Middle frontal gyrus (tissue), 1 donor: ENCODE data around the gene OR2C3.
"Not testable (repeated sequence)": the region's sequence is repeated elsewhere in the genome, so short reads cannot be mapped to it uniquely, and the experiment has no call there.

Source experiments
- DNase-seq: peaks from one replicate; pipeline ENCODE4 v3.0.0-alpha.2; 2015; ENCODE audit warnings: low spot score; ENCODE audit errors: extremely low spot score

OR2C3 gene

GRCh38 chr1:247536340-247536739 is at the start of gene OR2C3:
Gene OR2C3, minus strand, starts transcription at chr1:247536440. Its CDS starts 3,929 bp downstream, at chr1:247532511.
- DNase-seq = no peak

DNA sequence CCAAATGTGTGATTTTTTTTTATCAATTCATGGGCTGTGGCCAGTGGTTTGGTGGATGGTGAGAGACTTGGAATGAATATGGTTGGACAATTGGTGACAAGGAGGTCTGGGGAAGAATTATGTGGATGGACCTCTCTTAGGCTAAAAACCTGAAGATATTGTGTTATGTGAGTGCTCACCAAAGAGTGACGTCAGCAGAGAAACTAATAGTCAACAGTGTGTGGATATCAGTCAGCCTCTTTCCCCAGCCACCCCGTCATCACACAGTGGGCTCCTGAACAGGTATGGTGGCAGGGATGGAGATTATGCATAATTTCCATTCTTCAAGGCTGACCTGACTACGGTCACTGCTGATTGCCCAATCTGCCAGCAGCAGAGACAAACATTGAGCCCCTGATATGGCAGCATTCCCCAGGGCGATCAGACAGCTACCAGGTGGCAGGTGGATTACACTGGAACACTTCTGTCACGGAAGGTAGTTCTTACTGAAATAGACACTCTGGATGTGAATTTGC is 42.8 kb upstream of the OR2C3 start:
- no peak for DNase-seq

DNA sequence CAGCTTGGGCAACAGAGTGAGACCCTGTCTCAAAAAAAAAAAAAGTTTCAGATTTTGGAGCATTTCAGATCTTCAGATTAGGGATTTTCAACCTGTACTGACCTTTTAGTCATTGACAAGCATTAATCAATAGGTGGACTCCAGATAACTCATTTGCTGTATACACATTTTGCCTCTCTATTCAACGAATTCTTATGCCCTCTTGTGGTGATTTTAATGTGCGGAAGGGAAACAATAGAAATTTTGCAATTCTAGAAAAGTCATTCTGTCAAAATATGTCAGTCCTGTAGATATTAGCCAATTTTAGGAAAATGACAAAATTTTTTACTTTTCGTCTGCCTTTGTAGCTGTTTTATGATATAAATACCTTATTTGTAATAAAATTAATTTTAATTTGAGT is 40.3 kb upstream of the OR2C3 start:
- DNase-seq = no peak

- DNase-seq = no peak
Measured at GRCh38 chr1:247574664-247575063, 38.4 kb upstream of the OR2C3 start.

GRCh38 chr1:247574236-247574635 is 38.0 kb upstream of the OR2C3 start:
- DNase-seq = no peak

DNA sequence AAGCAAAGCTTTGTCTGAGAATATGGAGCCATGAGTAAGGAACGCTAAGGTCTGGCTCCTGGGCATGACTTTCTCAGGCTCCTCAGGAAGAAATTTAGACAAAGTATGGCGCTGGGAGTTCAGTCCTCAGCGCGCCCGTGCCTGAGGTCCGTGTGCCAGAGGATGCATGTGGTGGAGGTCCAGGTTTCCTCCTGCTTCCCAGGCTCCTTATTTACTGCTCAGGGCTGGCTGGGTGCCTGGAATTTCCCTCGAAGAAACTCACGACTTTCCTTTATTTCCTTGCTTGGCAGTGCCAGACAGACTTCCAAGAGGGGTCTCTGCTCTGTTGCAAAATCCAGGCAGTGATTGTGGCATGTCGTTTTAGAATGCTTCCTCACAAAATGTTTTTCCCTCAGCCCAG is 26.0 kb upstream of the OR2C3 start:
- DNase-seq = no peak

- no peak for DNase-seq
Measured at GRCh38 chr1:247561711-247562110, 25.5 kb upstream of the OR2C3 start.

- DNase-seq = no peak
Measured at GRCh38 chr1:247557926-247558674, 21.9 kb upstream of the OR2C3 start.

- DNase-seq = no peak
Measured at GRCh38 chr1:247552231-247552630, 16.0 kb upstream of the OR2C3 start.

- no peak for DNase-seq
Measured at GRCh38 chr1:247551721-247552120, 15.5 kb upstream of the OR2C3 start.

GRCh38 chr1:247548769-247549182 is 12.5 kb upstream of the OR2C3 start, which contains the start of gene GCSAML:
Gene GCSAML, plus strand, starts transcription at chr1:247549134. Its CDS starts 58 bp downstream, at chr1:247549192.
- no peak for DNase-seq

GRCh38 chr1:247548092-247548491 is 11.9 kb upstream of the OR2C3 start:
- DNase-seq = no peak

DNA sequence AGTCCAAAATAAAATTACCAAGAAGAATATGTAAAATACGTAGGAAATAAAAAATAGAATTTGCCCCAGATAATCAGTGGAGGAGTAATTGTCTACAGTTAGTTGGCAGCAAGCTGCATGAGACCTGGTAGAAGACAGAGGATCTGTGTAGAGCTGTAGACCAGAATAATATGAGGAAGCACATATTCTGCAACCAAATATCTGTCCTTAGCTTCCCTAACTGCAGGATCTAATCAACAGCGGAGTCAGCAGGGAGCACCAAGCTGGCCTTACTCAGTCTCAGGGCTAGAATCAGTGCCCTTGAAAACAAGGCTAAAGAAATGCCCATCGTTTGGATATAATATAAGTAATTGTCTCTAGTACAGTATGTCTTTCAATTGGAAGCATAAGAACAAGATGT is 6.6 kb upstream of the OR2C3 start:
- DNase-seq = no peak

DNA sequence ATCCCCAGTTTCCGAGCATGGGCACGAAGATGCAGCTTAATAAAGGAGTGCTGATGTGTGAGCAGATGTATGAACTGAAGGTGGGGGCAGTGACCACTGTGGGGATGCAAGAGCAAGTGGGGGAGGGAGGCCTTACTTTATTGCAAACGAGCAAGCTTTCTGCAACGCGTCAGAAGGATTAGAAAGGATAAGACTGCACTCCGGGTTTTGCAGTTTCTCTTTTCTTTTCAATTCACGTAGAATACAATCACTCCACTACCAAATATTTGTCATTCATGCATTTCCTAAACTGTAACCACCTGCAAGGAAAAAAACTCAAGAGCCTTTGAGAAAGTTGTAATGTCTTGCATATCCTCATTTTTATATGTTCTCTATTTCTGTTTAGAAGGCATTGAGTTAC is 4.3 kb upstream of the OR2C3 start:
- DNase-seq = no peak

DNA sequence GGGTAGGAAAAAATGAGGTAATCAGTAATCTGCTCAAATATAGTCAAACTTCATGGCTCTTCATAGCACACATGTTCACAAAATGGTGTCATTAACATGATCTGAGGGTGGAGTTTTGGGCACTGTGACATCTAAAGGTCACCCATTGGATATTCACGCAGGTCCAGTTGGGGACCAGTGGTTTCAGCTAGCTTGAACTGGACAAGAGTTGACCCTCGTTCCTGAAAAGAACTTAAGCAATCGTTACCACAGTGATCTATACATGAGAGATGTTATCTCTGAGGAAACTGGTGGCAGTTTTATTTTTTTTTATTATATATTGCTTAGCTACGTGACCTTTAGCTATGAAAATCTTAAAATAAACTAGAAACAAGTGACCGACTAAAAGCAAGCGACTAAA is 3.0 kb upstream of the OR2C3 start:
- no peak for DNase-seq

- DNase-seq = no peak
Measured at GRCh38 chr1:247538561-247538960, 2.3 kb upstream of the OR2C3 start.

DNA sequence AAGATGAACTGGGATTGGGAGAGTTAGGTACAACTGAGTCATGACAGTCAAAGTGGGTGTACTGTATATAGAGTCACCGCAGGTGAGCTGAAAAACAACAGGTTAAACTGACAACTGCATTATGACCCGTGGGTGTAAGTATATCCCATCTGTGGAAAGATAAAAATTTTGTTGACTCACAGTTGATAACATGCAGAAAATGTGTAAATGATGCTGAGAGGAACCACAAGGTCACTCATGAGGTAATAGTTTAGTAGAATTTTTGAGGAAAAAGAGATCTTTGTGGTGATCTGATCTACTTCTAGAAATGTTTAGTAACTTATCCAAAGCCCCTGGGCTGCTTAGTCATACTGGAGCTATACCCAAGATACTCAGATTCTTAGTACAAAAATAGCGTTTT is 838 bp downstream of the OR2C3 start:
- no peak for DNase-seq

DNA sequence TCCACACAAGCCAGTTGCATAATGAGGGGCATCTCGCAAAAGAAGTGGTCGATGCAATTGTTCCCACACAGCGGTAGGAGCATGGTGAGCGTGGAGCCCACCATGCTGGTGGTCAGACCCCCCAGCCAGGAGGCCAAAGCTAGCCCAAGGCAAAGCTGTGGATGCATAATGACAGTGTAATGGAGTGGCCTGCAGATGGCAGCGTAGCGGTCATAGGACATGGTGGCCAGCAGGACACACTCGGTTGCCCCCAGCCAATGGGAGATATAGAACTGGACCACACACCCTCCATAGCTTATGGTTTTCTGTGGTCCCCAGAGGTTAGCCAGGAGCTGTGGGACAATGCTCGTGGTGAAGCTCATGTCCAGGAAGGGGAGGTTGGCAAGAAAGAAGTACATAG is 4.3 kb downstream of the OR2C3 start:
- DNase-seq = no peak

DNA sequence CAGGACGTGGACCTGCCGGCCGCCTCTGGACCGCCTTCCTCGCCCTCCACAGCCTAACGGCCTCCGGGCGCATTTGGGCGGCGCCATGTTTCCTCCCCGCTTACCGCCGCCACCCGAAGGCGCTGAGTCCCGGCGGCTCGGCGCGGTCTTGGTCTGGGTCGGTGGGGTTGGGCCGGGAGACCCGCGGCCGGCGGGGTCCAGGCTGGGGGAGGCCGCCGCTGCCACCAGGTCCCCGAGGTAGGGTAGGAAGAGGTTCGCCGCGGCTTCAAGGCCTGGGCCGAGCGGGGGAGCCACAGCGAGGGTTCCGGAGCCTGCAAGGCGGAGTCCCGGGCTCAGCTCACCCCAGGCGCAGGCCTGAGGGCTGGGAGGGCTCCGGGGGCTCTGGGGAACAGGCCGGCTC is 5.5 kb downstream of the OR2C3 start:
- DNase-seq = no peak

- DNase-seq = no peak
Measured at GRCh38 chr1:247529771-247530355, 6.4 kb downstream of the OR2C3 start.

- DNase-seq = no peak
Measured at GRCh38 chr1:247528812-247529474, 7.3 kb downstream of the OR2C3 start.

DNA sequence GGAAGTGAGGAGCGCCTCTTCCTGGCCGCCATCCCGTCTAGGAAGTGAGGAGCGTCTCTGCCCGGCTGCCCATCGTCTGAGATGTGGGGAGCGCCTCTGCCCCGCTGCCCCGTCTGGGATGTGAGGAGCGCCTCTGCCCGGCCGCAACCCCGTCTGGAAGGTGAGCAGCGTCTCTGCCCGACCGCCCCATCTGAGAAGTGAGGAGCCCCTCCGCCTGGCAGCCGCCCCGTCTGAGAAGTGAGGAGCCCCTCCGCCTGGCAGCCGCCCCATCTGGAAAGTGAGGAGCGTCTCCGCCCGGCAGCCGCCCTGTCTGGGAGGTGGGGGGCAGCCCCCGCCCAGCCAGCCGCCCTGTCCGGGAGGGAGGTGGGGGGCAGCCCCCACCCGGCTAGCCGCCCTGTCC is 14.4 kb downstream of the OR2C3 start:
- not testable (repeated sequence) for DNase-seq

GRCh38 chr1:247518613-247518891 is 17.7 kb downstream of the OR2C3 start:
- DNase-seq = no peak
